DND-41 (cell line): ENCODE results near the gene ITSN2.

Experiments
- CTCF ChIP-seq: IDR thresholded peaks from 2 replicates; pipeline ENCODE4 v1.5.1; 2012; ENCODE audit warnings: borderline replicate concordance, low read length, moderate library complexity, mild to moderate bottlenecking; ENCODE audit not compliant: poor library complexity, severe bottlenecking; ENCODE audit errors: extremely low read depth
- EZH2 ChIP-seq: IDR thresholded peaks from 3 replicates; pipeline ENCODE4 v1.6.1; 2012; ENCODE audit warnings: borderline replicate concordance, low read depth, mild to moderate bottlenecking, moderate library complexity, low read length, inconsistent platforms; ENCODE audit not compliant: severe bottlenecking

GRCh38 chr2:24399434-24400206 is 39.3 kb upstream of the ITSN2 start:
- TF ChIP-seq CTCF (no peak), EZH2 (no peak)
